GM21529 (cell line): ENCODE results near the gene IKBIP.
"Not testable (repeated sequence)": the region's sequence is repeated elsewhere in the genome, so short reads cannot be mapped to it uniquely, and the experiment has no call there.

ENCODE experiments used
- ATAC-seq: cut with Tn5 transposase; IDR thresholded peaks from one replicate; pipeline ENCODE4 v1.9.1; 2021; ENCODE audit not compliant: unreplicated experiment

IKBIP gene

GRCh38 chr12:98644712-98645571 is at the start of gene IKBIP, which contains the start of gene APAF1:
Gene IKBIP, minus strand, starts transcription at chr12:98644788. Its CDS starts 87 bp downstream, at chr12:98644701.
Gene APAF1, plus strand, starts transcription at chr12:98645290. Its CDS starts 3,070 bp downstream, at chr12:98648360.
- ATAC-seq, result peak; percentile 85

- no peak for ATAC-seq
These were observed 46.8 kb upstream of the IKBIP start for GRCh38 chr12:98691351-98691750.

GRCh38 chr12:98686603-98687002 is 42.0 kb upstream of the IKBIP start:
- ATAC-seq, result no peak

GRCh38 chr12:98684199-98684598 is 39.6 kb upstream of the IKBIP start:
- ATAC-seq, result no peak

- ATAC-seq, result no peak
These were observed 35.0 kb upstream of the IKBIP start for GRCh38 chr12:98679611-98680005.

- no peak for ATAC-seq
These were observed 34.5 kb upstream of the IKBIP start for GRCh38 chr12:98678946-98679610.

- no peak for ATAC-seq
These were observed 33.8 kb upstream of the IKBIP start for GRCh38 chr12:98678236-98678945.

GRCh38 chr12:98674841-98675240 is 30.3 kb upstream of the IKBIP start:
- no peak for ATAC-seq

- ATAC-seq, result no peak
These were observed 26.9 kb upstream of the IKBIP start for GRCh38 chr12:98671459-98671858.

- no peak for ATAC-seq
These were observed 25.2 kb upstream of the IKBIP start for GRCh38 chr12:98669751-98670150.

GRCh38 chr12:98660521-98660920 is 15.9 kb upstream of the IKBIP start:
- ATAC-seq, result no peak

GRCh38 chr12:98656289-98657101 is 11.9 kb upstream of the IKBIP start:
- peak; percentile 48 for ATAC-seq

- no peak for ATAC-seq
These were observed 9.4 kb upstream of the IKBIP start for GRCh38 chr12:98653866-98654493.

GRCh38 chr12:98651328-98651727 is 6.7 kb upstream of the IKBIP start:
- ATAC-seq, result no peak

GRCh38 chr12:98646294-98647090 is 1.9 kb upstream of the IKBIP start:
- ATAC-seq, result no peak

GRCh38 chr12:98645572-98646067 is 1.0 kb upstream of the IKBIP start:
- ATAC-seq, result peak; percentile 1

- ATAC-seq, result peak; percentile 21
These were observed 216 bp downstream of the IKBIP start for GRCh38 chr12:98644433-98644711.

GRCh38 chr12:98642801-98643200 is 1.8 kb downstream of the IKBIP start:
- not testable (repeated sequence) for ATAC-seq

- ATAC-seq, result no peak
These were observed 5.1 kb downstream of the IKBIP start for GRCh38 chr12:98639491-98639890.
